ENCODE data around the gene KCTD12.
"Not testable (repeated sequence)": the region's sequence is repeated elsewhere in the genome, so short reads cannot be mapped to it uniquely, and the experiment has no call there.

Gene KCTD12

GRCh38 chr13:76904507-76904906 is 18.3 kb upstream of the KCTD12 start:
- TF ChIP-seq, protein P1, sequence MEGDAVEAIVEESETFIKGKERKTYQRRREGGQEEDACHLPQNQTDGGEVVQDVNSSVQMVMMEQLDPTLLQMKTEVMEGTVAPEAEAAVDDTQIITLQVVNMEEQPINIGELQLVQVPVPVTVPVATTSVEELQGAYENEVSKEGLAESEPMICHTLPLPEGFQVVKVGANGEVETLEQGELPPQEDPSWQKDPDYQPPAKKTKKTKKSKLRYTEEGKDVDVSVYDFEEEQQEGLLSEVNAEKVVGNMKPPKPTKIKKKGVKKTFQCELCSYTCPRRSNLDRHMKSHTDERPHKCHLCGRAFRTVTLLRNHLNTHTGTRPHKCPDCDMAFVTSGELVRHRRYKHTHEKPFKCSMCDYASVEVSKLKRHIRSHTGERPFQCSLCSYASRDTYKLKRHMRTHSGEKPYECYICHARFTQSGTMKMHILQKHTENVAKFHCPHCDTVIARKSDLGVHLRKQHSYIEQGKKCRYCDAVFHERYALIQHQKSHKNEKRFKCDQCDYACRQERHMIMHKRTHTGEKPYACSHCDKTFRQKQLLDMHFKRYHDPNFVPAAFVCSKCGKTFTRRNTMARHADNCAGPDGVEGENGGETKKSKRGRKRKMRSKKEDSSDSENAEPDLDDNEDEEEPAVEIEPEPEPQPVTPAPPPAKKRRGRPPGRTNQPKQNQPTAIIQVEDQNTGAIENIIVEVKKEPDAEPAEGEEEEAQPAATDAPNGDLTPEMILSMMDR (IDR thresholded peaks at IDR 0.05; ENCODE audit: low read length) = no peak
- no peak for TF ChIP-seq EZH2 (IDR thresholded peaks at IDR 0.05; ENCODE audit: borderline replicate concordance, low read length)
- Histone ChIP-seq H3K27ac (ENCODE audit: low read depth, low read length, poor library complexity, severe bottlenecking) (no peak overlapping the region), H3K79me2 (ENCODE audit: insufficient read depth, low read length) (no peaks in the 10 kb centered on the region), H3K9me3 (ENCODE audit: low read length) (peaks cover 4% of the 10 kb centered on the region; the same call in 1 of the 2 replicates), H3K9ac (ENCODE audit: low read length) (no peak overlapping the region), H3K4me3 (ENCODE audit: low read depth, low read length, poor library complexity, severe bottlenecking) (no peak overlapping the region), H3F3A (ENCODE audit: insufficient read depth, low read length) (no peaks in the 10 kb centered on the region), H3K4me2 (ENCODE audit: low read length) (no peak overlapping the region), H3K4me1 (ENCODE audit: insufficient read depth, low read length, severe bottlenecking) (no peaks in the 10 kb centered on the region), H3K36me3 (ENCODE audit: insufficient read depth, low read length) (no peaks in the 10 kb centered on the region), H2AFZ (ENCODE audit: low read length) (no peak overlapping the region), H3K9me2 (ENCODE audit: low read depth, low read length) (no peaks in the 10 kb centered on the region), H4K20me1 (ENCODE audit: insufficient read depth, low read length) (no peaks in the 10 kb centered on the region), H3K27me3 (ENCODE audit: insufficient read depth, low read length) (no peaks in the 10 kb centered on the region)

DNA sequence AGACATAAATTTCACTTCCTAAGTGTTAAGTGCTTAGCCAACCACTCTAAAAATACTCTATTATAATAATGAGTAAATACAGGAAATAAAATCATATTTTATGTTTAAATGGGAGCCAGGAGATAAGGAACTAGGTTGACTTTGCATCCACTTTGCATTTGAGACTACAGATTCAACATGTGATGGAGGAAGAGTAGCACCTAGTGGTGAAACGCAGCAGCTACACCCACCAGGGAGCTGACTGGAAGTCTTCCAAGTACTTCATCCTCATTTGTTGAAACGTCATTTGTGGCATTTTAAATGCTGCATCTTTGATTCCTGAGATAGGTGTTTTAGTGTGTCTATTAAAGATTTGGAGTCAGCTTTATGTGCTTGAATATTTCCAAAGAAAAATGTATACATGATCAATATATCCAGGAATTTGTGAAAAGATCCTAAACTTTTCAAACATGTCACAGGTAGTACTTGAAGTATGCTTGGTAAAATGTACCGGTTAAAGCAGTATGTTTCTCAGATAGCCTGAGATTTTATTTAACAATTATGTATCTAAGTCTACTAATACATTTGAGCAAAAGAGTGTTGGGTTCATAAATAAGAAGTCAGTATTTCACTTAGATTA is 17.4 kb upstream of the KCTD12 start:
- Histone ChIP-seq H2AFZ (ENCODE audit: low read length) (no peak overlapping the region), H3K27me3 (ENCODE audit: insufficient read depth, low read length) (no peaks in the 10 kb centered on the region), H3K9me2 (ENCODE audit: low read depth, low read length) (no peaks in the 10 kb centered on the region), H3K36me3 (ENCODE audit: insufficient read depth, low read length) (no peaks in the 10 kb centered on the region), H3K9me3 (ENCODE audit: low read length) (peaks cover 5% of the 10 kb centered on the region; the same call in 1 of the 2 replicates), H3K4me1 (ENCODE audit: insufficient read depth, low read length, severe bottlenecking) (no peaks in the 10 kb centered on the region), H3K4me3 (ENCODE audit: low read depth, low read length, poor library complexity, severe bottlenecking) (no peak overlapping the region), H3K27ac (ENCODE audit: low read depth, low read length, poor library complexity, severe bottlenecking) (no peak overlapping the region), H3K9ac (ENCODE audit: low read length) (no peak overlapping the region), H3F3A (ENCODE audit: insufficient read depth, low read length) (no peaks in the 10 kb centered on the region), H4K20me1 (ENCODE audit: insufficient read depth, low read length) (no peaks in the 10 kb centered on the region), H3K4me2 (ENCODE audit: low read length) (no peak overlapping the region), H3K79me2 (ENCODE audit: insufficient read depth, low read length) (no peaks in the 10 kb centered on the region)
- TF ChIP-seq, protein P1 (IDR thresholded peaks at IDR 0.05; ENCODE audit: low read length) = peak; percentile 100
- TF ChIP-seq EZH2 (IDR thresholded peaks at IDR 0.05; ENCODE audit: borderline replicate concordance, low read length) = no peak

- H3K27ac ChIP-seq (ENCODE audit: low read depth, low read length, poor library complexity, severe bottlenecking); H3K27me3 ChIP-seq (ENCODE audit: insufficient read depth, low read length); H2AFZ ChIP-seq (ENCODE audit: low read length); H3K4me2 ChIP-seq (ENCODE audit: low read length); H3K79me2 ChIP-seq (ENCODE audit: insufficient read depth, low read length); H3F3A ChIP-seq (ENCODE audit: insufficient read depth, low read length); H3K9me2 ChIP-seq (ENCODE audit: low read depth, low read length); H4K20me1 ChIP-seq (ENCODE audit: insufficient read depth, low read length); H3K9ac ChIP-seq (ENCODE audit: low read length); H3K4me3 ChIP-seq (ENCODE audit: low read depth, low read length, poor library complexity, severe bottlenecking); H3K9me3 ChIP-seq (ENCODE audit: low read length); H3K4me1 ChIP-seq (ENCODE audit: insufficient read depth, low read length, severe bottlenecking); H3K36me3 ChIP-seq (ENCODE audit: insufficient read depth, low read length): not testable (repeated sequence)
Observed at GRCh38 chr13:76899066-76899465, 12.9 kb upstream of the KCTD12 start.

DNA sequence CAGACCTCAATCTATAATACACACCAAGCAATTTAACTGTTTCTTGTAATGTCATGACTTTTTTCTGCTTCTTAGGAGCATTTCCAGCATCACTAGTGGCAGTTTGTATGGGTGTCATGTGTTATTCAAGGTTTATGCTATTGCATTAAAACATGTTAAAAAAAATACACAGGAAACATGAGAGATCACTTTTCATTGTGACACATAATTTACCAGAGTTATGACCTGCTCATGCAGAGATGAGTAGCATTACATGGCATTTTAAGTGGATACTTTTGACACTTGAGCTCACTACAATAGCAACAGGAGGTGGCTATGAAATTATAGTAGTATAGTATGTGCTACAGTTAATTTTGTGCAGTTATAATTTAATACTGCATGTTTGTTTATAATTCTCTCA is 11.0 kb upstream of the KCTD12 start:
- H3K9me3 ChIP-seq (ENCODE audit: low read length); H3K27me3 ChIP-seq (ENCODE audit: insufficient read depth, low read length); H3F3A ChIP-seq (ENCODE audit: insufficient read depth, low read length); H4K20me1 ChIP-seq (ENCODE audit: insufficient read depth, low read length); H3K79me2 ChIP-seq (ENCODE audit: insufficient read depth, low read length); H3K9ac ChIP-seq (ENCODE audit: low read length); H3K36me3 ChIP-seq (ENCODE audit: insufficient read depth, low read length); H3K27ac ChIP-seq (ENCODE audit: low read depth, low read length, poor library complexity, severe bottlenecking); H2AFZ ChIP-seq (ENCODE audit: low read length); H3K4me1 ChIP-seq (ENCODE audit: insufficient read depth, low read length, severe bottlenecking); H3K4me2 ChIP-seq (ENCODE audit: low read length); H3K9me2 ChIP-seq (ENCODE audit: low read depth, low read length); H3K4me3 ChIP-seq (ENCODE audit: low read depth, low read length, poor library complexity, severe bottlenecking): not testable (repeated sequence)

All from OCI-LY1 (cell line).